Right kidney (tissue), 1 donor: ENCODE measurements around the gene FCHSD1.

Experiments
- DNase-seq: peaks from one replicate; pipeline ENCODE4 v3.0.0-alpha.2; 2016

Gene FCHSD1

DNA sequence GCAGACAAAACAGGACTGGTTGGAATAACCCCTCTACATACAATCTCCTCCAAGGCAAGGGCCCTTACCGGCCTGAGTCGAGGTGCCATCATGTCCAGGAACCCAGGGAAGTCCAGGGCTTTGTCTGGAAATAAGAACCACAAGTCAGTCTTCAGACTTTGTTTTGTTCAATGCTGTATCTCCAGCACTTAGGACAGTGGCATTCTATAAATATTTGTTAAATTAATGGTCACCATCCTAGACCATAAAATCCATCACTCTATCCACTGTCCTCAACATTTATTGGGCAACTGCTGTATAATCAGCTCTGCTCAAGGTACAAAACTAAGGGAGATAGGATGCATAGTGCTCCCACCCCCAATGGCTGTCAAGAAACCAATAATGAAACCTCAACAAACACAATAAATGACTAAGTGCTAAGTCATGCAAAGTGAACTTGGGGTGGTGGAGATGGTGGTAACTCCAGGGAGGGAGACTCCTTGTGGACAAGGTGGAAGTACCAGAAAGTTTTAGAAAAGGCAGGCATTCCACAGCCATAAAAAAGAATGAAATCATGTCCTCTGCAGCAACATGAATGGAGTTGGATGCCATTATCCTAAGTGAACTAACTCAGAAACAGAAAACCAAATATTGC, 9.5 kb downstream of the FCHSD1 start:
- no peak for DNase-seq

DNA sequence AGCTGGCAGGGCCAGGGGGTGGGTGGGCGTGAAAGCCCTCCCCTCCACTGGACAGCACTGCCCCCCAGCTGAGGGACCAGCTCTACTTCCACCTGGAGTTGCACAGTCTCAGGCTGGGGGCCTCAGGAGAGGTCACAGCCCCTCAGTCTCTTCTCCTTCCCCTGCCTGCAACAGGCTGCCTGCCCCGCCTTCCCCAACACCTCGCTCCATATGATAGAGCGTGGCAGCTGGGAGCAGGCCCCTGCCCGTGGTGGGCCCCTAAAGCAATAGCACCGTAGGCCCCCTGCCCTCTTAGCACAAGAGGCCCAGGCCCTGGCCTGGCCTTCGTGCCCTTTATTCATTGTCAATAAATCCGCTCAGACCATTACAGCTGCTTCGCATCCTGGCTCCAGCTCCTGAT, 10.5 kb downstream of the FCHSD1 start:
- DNase-seq: no peak

DNA sequence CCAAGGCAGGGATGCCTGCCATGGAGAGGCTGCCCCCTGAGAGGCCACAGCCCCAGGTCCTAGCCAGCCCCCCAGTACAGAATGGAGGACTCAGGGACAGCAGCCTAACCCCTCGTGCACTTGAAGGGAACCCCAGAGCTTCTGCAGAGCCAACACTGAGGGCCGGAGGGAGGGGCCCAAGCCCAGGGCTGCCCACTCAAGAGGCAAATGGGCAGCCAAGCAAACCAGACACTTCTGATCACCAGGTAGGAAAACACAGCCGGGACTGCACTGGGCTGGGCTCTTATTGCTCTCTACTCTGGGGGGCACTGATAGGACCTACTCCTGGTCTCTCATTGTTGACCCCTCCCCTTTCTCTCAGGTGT, 11.2 kb downstream of the FCHSD1 start:
- no peak for DNase-seq

DNA sequence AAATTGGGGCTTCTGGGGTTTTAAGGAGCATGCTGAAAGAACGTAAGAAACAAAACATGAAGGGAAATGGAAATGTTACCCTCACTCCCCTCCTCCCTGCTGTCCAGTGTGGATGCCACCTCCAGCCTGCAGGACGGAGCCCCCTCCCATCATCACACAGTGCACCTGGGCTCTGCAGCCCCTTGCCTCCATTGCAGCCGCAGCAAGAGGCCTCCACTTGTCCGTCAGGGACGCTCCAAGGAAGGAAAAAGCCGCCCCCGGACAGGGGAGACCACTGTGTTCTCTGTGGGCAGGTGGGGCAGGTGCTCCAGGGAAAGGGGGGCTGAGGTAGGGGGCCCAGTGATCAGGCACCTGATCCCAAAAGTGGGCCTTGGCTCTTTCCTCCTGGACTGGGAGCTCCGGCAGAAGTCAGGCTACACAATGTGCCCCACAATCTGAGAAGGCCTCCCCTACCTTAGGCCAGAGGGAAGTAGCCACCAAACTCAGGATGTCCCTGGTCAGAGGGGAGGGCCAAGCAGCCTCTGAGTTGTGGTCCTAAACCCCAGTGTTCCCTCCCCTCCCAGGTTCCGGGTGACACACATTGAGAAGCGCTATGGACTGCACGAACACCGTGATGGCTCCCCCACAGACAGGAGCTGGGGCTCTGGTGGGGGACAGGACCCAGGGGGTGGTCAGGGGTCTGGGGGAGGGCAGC, 11.7 kb downstream of the FCHSD1 start:
- no peak for DNase-seq

DNA sequence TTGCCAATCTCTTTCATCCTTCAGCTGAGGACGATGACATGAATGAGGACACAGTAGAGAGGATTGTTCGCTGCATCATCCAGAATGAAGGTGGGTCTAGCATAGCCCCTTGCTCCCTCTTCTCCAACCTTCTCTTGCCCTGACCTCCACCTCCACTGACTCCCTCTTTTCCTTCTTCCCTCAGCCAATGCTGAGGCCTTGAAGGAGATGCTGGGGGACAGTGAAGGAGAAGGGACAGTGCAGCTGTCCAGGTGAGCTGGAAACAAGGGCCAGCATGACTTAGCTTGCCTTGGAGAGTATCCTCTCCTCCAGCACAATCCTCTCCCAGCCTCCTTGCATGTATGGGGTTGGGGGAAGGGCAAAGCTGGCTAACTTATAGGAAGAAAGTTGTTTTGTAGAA, 12.4 kb downstream of the FCHSD1 start:
- DNase-seq: no peak

DNA sequence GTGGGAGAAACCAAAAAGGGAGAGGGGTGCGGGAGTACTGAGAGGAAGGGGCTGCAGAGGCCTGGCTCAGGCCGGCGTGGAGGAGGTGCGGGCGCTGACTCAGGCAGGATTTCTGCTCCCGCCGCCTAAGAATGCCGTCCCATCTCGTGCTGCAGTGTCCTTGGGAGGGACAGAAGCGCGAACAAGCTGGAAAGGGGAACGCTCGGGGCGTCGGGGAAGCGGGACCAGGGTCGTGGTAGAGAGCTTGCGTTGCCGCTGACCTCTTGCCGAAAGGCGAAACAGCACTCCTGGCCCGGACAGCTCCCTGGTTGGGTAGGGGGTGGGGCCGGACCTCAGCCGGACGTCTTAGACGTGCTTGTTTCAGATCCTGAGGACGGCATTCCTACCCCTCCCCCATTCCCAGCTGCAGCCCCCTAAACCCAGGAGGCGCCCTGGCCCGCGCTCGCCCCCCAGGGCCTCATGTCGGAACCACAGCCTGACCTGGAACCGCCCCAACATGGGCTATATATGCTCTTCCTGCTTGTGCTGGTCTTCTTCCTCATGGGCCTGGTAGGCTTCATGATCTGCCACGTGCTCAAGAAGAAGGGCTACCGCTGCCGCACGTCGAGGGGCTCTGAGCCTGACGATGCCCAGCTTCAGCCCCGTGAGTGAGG, 13.3 kb downstream of the FCHSD1 start:
- DNase-seq: peak; percentile 55

DNA sequence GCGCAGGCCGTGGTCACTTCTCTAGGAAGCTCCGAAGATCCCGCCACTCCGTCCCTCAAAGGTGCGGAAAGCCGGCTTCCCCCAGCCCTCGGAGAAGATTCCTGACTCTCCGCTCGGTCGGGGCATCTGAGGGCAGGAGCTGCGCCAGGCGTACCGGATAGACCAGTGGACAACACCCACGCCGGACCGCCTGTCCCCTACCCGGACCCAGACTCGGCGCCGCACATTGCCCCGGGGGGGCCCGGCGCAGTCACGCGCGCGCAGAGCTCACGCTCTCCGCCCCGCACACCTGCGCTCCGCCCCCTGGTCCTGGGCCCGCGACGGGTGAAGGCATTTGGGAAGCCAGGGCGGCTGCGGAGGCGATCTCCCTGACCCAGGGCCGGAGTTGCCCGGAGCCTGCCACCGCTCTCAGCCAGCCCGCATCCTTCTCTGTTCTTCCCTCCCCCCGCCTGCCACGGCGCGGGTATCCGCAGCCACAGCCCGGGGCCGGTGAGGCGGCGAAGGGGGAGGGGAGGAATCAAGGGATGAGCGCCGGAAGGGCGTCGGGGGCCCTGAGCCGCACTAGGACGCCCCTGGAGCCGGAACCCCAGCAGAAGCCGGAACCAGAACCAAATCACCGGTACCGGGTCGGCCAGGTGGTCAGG, 14.0 kb downstream of the FCHSD1 start:
- DNase-seq: no peak

DNA sequence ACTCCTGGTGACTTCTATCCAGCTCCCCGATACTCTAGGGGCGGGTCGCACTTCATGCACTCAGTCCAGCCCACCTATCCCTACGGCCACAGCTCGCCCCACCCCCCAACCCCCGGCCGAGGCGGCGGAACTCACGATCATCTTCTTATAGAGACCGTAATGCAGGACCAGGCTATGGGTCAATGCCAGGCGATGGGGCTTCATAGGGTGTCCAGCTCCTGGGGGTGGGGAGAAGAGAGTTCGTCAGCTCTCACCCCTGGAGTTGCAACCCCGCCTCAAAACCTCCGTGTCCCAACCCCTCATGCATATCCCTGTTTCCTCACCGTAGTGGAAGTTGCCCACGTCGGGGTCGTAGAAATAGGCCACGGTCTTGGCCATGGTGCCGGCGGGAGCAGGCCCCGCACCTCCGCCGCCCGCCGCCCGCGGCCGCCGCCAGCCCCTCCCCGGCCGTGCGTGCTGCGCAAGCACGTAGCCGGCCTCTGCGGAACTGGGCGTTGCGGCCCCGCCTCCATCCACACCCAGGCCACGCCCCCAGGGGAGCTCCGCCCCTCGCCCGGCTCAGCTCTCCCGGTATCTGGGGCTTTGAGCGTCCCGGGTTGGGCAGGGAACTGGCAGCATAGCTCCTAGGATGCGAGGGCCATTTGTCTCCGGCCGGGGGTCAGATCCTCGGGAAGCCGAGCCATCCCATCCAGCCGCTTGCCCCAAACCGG, 14.7 kb downstream of the FCHSD1 start, which contains the start of the genes HDAC3 and RELL2:
Gene HDAC3 (minus strand): TSS at position 437 of the 710 bp plus-strand sequence. CDS start 59 bp downstream, at position 378.
Gene RELL2 (plus strand): TSS at position 585 of the 710 bp plus-strand sequence. CDS start 1,229 bp downstream, outside the sequence.
- peak; percentile 91 for DNase-seq

DNA sequence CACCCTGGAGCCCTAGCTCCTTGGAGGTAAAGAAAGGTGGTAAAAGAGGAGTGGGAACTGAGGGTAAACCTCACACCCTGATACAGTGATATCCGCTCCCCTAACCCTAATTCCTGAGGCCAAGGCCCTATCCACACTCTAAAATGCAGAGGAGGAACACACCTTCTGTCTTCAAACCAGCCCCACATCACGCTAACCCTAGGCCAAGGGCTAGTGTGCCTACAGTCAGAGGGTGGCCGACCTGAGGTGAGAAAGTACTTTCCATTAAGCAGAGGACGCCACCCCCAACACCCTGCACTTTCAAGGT, 15.2 kb downstream of the FCHSD1 start:
- no peak for DNase-seq

DNA sequence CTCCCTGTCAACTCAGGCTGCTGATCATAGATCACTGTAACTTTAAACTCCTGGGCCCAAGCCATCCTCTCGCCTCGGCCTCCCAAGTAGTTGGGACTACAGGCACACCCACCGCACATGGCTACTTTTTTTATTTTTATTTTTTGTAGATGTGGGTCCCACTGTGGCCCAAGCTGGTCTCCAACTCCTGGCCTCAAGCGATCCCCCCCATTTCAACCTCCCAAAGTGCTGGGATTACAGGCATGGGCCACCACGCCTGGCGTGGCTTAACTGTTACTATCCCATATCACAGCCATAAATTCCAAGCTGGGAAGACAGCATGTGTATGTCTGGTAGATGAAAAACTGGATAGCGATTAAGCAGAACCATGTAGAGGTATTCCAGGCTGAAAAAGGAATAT, 15.6 kb downstream of the FCHSD1 start:
- DNase-seq: no peak

DNA sequence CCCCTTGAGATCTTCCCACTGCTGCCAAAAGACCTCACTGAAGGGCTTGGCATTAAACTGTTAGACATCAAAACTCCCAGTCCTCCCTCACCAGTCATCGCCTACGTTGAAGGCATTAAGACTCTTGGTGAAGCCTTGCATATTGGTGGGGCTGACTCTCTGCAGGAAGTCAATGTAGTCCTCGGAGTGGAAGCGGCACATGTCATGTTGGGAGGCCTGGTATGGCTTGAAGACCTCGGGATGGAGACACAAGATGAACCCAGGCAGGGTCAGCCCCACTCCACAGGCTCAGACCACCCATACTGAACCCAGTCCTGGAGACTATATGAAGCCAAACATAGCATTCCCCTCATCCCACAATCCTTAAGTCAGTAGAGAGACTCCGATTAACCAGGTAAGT, 16.5 kb downstream of the FCHSD1 start:
- DNase-seq: no peak

DNA sequence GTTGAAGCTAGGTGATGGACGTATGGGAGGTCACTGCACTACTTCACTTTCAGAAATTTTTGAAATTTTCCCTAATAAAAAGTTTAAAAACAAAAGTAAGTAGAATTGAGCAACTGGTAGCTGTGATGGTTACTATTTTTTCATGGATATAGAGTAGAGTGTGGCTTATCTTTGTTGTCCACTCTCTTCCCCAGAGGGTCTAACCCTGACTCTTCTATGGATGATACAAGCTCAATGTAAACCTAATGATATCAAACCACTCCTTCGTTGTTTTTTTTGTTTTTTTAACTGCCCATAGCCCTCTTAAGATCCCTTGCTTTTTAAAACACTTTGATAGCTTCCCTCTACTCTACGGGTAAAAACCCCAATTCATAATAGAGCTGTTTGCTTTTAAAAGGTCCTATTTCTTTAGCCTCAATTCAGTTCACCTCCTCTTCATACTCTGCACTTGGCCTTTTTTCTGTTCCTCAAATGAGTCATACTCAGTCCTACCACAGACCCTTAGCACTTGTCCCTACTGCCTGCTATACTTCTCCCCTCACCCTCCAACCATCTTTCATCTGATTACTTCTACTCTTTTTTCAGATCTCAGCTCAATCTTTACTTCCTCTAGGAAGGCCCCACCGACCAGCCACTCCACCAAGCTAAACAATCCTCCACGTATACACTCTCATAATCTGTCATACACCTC, 17.2 kb downstream of the FCHSD1 start:
- no peak for DNase-seq

DNA sequence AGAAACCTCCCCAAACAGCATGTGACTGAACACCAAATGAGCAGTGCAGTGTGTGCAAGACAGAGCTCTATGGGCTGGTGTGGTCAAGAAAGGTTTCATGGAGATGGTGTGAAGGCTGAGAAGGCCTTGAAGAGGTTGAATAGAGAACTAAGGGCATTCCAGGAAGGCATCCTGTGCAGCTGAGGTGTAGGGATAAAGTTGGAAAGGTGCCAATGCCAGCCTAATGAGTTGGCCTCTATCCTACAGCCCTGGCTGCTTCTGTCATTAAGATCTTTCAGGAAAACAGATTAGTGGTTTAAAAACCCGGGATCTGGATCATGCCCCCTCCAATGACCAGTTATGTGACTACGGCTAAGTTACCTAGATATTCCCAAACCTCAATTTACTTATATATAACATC, 18.6 kb downstream of the FCHSD1 start:
- no peak for DNase-seq

DNA sequence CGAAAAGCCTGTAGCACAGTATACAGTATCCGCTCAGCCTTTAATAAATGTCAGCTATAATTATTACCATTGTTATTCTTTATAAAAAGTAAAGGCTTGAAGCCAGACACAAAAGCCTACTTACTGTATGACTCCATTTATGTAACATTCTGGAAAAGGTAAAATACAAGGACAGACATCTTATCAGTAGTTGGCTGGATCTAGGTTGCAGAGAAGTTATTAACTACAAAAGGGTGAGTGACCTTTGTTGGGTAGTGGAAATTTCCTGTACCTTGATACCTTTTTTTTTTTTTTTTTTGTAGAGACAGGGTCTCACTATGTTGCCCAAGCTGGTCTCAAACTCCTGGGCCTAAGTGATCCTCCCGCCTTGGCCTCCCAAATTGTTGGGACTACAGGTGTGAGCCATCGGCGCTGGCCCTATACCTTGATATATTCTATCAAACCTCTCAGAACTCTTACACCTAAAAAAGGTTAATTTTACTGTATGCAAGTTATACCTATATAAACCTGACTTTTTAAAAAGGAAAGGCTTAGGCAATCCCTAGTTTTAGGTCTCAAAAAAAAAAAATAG, 20.6 kb downstream of the FCHSD1 start:
- DNase-seq: no peak

DNA sequence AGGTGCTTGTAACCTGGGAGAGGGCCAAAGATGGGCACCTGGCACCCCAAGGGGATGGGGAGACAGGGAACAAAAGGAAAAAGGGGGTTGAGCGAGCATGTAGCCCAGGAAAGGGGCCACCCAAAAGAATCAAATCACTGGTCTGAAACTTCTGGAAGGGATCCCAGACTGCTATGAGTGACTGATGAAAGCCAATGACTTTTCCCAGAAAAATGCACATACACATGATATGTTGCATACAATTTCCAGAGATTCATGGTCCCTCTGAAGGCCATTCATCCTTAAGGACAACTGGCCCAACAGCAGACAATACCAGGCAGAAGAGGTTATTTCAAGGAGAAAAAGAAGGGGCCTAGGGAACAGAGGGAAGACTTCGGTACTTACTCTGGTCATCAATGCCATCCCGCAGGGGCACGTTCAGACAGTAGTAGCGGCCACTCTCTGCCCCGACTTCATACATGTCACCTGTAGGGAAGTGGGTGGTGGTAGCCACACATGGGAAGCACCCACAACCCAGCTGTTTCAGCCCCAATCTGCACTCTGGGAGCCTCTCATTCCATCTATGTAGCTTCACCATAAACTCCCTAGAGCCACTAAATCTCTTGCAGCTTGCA, 22.9 kb downstream of the FCHSD1 start:
- no peak for DNase-seq

DNA sequence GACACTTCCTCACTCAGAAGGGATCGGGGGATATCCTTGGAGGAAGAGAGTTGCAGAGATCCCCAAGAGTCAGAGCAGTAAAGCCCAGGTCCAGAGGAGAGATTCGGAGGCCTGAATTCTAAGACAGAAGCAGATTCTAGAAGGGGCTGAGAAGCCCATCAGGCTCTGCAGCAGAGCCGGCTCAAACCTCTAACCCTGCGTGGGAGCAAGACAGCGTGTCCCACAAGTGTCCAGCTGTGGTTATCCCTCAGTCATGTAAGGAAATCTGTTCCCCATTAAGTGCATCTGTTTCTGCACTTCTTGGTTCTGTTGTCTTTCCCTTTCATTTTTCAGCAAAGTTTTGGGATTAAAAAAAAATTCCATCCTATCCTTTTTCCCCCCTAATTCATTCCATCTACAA, 27.6 kb downstream of the FCHSD1 start:
- DNase-seq: no peak

DNA sequence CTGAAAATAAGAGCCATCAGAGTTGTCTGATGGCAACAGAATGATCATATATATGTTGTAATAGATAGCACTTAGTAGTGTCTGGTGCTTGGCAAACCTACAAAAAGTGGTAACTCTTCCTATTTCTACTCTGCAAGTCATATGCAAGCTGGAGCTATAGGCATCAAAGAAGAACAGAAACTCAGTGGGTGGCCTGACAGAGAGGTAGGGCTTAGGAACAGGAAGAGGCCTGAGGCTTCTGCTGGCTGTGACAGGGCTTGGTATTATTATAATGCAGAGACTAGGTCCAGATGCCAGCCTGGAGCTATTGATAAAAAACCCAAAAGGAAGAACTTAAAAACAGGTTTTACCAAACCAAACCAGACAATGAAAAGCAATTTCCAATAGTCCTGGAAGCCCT, 28.0 kb downstream of the FCHSD1 start:
- DNase-seq: no peak

DNA sequence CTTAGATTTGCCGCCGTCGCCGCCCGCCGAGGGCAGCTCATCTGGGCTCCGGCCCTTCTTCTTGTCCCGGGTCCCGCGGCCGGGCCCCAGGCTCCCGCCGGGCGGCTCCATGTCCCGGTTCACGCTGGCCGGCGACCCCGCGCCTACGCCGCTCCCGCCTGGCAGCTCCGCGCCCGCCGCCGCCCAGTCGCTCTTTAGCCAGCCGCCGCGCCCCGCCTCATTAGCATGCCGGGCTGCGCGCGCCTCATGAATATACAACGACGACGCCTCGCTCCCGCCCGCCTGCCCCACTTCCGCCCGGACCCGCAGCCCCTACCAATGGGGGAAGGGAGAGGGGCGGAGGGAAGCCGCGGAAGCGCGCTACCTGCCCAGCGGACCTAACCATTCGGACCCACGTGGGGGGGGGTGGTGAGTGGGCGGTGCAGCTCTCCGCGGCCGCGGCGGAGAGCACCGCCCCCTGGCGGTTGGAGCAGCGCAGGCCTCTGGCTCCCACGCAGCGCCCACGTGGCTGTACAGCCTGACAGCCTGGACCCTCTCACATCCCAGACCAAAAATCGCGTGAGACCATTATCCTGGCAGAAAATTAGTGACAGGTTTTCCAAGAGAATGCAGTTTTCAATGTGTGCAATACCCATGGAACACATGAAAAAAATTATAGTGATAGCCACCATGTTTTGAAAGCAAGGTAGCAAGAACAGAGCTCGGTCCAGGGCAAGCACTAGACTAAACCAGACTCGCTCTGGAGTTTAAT, 32.2 kb downstream of the FCHSD1 start, which contains the start of gene DIAPH1:
Gene DIAPH1 (minus strand): TSS at position 197 of the 751 bp plus-strand sequence. CDS start 86 bp downstream, at position 111.
- peak; percentile 86 for DNase-seq

DNA sequence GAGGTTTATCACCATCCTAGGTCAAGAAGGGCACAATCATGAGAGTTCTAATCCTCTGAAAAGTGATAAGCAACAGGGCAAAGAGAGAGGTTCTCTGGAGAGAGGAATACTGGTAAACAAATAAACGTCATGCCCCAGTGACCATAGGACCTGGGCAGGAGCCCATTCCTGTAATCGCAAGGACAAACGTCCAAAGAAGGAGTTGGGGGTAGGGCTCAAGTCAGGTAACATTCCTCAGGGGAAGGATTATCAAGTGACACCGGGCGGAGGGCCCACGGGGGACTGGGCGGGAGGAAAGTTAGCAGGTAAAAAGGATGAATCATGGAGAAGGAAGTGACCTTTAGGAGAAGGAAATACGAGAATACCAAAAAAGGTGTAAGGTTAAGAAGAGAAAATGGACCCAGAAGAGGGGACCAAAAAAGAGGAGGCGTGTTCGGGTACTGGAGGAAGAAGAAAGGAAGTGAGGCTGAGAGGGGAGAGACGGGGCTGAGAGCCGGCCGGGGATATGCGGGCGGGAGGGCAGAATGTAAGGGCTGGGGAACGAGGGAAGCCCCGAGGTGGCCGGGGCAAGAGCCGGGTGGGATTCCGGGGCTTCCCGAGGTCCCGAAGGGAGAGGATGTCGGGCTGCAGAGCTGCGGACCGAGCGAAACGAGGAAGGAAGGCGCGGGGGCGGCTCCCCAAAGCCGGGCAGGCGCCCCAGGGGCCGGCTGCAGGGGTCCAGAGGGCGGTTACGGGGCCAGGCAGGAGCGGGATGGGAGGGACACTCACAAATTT, 33.0 kb downstream of the FCHSD1 start:
- no peak for DNase-seq

DNA sequence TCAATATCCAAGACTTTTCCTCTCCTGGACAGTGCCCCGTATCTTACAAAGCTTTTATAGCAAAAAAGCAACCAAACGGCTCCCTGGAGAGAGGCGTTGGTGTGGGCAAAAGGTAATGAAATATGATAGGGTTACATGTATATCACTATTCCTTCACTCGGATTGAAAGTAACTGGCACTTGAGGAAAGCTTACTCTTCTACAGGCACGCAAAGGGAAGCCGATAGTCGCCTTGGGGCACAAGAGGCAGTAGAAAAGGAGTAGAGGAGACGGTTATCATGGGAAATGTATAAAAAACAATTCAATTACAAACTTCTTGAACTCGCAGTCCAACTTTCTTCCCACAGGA, 33.6 kb downstream of the FCHSD1 start:
- no peak for DNase-seq
